Esophagus muscularis mucosa (tissue), 4 donors: ENCODE measurements around the gene TMEM44. TPM values are rescaled to one million over a fixed set of nuclear protein-coding genes. Genes with fewer than 3 reads are reported as not detected.

ENCODE experiments used
- DNase-seq: peaks from one replicate; pipeline ENCODE4 v3.0.0-alpha.2; 2017; ENCODE audit errors: extremely low spot score
- H3K27ac ChIP-seq, 4 donors: fragments of 200-600 bp; sonication (generic); replicated peaks in 1 of 4; 1 replicate in 3 of 4; 2 replicates in 1 of 4; pipeline ENCODE4 v1.5.1; 2016 to 2019; ENCODE audit warnings: mild to moderate bottlenecking in 1 of 4
- H3K27me3 ChIP-seq, 4 donors: fragments of 200-600 bp; sonication (generic); one replicate each; pipeline versions ENCODE4 v1.5.1 to v1.6.0; 2016 to 2019
- H3K36me3 ChIP-seq, 4 donors: fragments of 200-600 bp; sonication (generic); one replicate each; pipeline ENCODE4 v1.5.1; 2016 to 2019
- H3K4me1 ChIP-seq, 4 donors: fragments of 200-600 bp; sonication (generic); one replicate each; pipeline ENCODE4 v1.5.1; 2016 to 2019
- H3K4me3 ChIP-seq, 4 donors: fragments of 200-600 bp; sonication (generic); 1 replicate in 2 of 4; 2 replicates in 2 of 4; pipeline ENCODE4 v1.5.1; 2016 to 2019; ENCODE audit warnings: mild to moderate bottlenecking in 4 of 4, moderate library complexity in 1 of 4
- H3K9me3 ChIP-seq, 4 donors: fragments of 200-600 bp; sonication (generic); 1 replicate in 3 of 4; 2 replicates in 1 of 4; pipeline ENCODE4 v1.5.1; 2016 to 2019
- EP300 ChIP-seq: sonication (generic); formaldehyde crosslinking; IDR thresholded peaks from one replicate; pipeline ENCODE4 v1.6.1; 2017; ENCODE audit warnings: antibody characterized with exemption
- POLR2A ChIP-seq: fragments of 450-650 bp; IDR thresholded peaks from one replicate; pipeline ENCODE4 v1.6.1; 2017; ENCODE audit warnings: antibody characterized with exemption, moderate library complexity, mild to moderate bottlenecking, low read depth
- POLR2AphosphoS5 ChIP-seq, 2 donors: sonication (generic); formaldehyde crosslinking; IDR thresholded peaks; one replicate each; pipeline ENCODE4 v1.6.1; 2017; ENCODE audit warnings: antibody characterized with exemption in 2 of 2
- WGBS: methylation state at CpG from one replicate; pipeline ENCODE4 v1.1.5; 2018; 5-methylcytosine and 5-hydroxymethylcytosine counted together
- intact Hi-C: fragments of 100-400 bp; cut with DNase I; formaldehyde crosslinking; loops from one replicate; pipeline ENCODE4 v1.15.1; 2023
- total RNA-seq, 4 donors: library from RNA; depleted of rRNA; stranded (reverse); fragments of >200 nt; gene quantifications; one replicate each; pipeline versions ENCODE4 v1.1.0 to v1.2.1, GENCODE V29; 2016
- TF ChIP-seq, protein P1 (sequence below), 3 experiments: fragments of 200-600 bp in 2 of 3; fragments of 450-650 bp in 1 of 3; sonication (generic) in 2 of 3; IDR thresholded peaks; one replicate each; pipeline ENCODE4 v1.5.1; 2017 to 2019; ENCODE audit warnings: antibody characterized with exemption in 3 of 3, mild to moderate bottlenecking in 2 of 3, moderate library complexity in 1 of 3

The TMEM44 gene
- total RNA-seq, 4 donors from 2014 or later: 3.3 to 10.8 (median 9.3) TPM

GRCh38 chr3:194620196-194620595 lies 13.0 kb downstream of the TMEM44 start:
- H3K27ac ChIP-seq: no peak overlapping the region
- no peaks in the 10 kb centered on the region for H3K4me1 ChIP-seq
- no peaks in the 10 kb centered on the region for H3K27me3 ChIP-seq
- no peak for DNase-seq
- WGBS: 91% methylated on average over 7 of the region's 7 CpGs
- no peaks in the 10 kb centered on the region for H3K9me3 ChIP-seq
- no peak overlapping the region for H3K4me3 ChIP-seq
- TF ChIP-seq POLR2A: no peak
- TF ChIP-seq, protein P1, sequence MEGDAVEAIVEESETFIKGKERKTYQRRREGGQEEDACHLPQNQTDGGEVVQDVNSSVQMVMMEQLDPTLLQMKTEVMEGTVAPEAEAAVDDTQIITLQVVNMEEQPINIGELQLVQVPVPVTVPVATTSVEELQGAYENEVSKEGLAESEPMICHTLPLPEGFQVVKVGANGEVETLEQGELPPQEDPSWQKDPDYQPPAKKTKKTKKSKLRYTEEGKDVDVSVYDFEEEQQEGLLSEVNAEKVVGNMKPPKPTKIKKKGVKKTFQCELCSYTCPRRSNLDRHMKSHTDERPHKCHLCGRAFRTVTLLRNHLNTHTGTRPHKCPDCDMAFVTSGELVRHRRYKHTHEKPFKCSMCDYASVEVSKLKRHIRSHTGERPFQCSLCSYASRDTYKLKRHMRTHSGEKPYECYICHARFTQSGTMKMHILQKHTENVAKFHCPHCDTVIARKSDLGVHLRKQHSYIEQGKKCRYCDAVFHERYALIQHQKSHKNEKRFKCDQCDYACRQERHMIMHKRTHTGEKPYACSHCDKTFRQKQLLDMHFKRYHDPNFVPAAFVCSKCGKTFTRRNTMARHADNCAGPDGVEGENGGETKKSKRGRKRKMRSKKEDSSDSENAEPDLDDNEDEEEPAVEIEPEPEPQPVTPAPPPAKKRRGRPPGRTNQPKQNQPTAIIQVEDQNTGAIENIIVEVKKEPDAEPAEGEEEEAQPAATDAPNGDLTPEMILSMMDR (IDR thresholded peaks at IDR 0.05): no peak
- peaks cover 0 to 43% (median 13%) of the 10 kb centered on the region in 4 donors for H3K36me3 ChIP-seq
- intact Hi-C loops: no loop called here

GRCh38 chr3:194619741-194620140 lies 13.5 kb downstream of the TMEM44 start:
- Histone ChIP-seq H3K36me3 (peaks cover 0 to 43% (median 11%) of the 10 kb centered on the region in 4 donors), H3K27ac (no peak overlapping the region), H3K27me3 (no peaks in the 10 kb centered on the region), H3K9me3 (no peaks in the 10 kb centered on the region), H3K4me1 (no peaks in the 10 kb centered on the region), H3K4me3 (no peak overlapping the region)
- TF ChIP-seq POLR2A (no peak), POLR2AphosphoS5 (IDR thresholded peaks at IDR 0.05) (no peak), EP300 (no peak)
- TF ChIP-seq, protein P1 (IDR thresholded peaks at IDR 0.05): no peak
- intact Hi-C loops: no loop called here
- WGBS: 96% methylated on average over 7 of the region's 9 CpGs
- DNase-seq: no peak

DNA sequence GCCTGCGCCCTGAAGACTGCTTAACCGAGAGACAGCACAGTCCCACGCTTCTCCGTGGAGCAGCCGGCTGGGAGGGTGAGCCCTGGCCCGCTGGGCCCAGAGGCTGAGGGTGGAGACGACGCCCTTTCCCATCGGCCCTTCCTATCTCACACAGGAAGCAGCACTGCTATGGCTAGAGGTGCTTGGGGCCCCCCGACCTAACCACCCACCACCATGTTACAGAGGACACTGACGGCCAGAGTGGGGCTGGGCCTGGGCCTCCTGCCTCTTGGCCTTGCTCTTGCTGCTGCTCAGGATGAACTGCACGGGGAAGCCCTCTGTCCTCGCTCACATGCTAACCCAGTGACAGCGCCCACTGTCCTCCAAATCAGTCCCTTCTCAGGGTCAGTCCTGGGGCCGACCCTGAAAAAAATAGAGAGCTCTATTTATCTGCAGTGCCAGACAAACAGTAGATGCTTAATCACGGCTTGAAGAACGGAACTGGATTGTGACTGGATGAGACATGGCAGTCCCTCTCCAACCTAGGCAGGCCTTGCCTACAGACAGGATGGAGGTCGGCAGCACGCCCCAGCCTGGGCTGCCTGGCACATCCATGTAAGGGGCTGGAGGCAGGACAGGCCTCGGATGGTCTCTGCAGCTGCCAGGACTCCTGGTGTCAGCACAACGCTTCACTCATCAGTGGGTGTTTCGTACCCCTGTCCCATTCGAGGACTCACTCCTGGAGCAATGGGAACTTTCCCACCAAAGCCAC lies 14.2 kb downstream of the TMEM44 start:
- Histone ChIP-seq H3K36me3 (peaks cover 0 to 43% (median 8%) of the 10 kb centered on the region in 4 donors), H3K4me1 (no peaks in the 10 kb centered on the region), H3K9me3 (no peaks in the 10 kb centered on the region), H3K27me3 (no peaks in the 10 kb centered on the region), H3K27ac (no peak overlapping the region), H3K4me3 (no peak overlapping the region)
- WGBS: 84% methylated on average over 21 of the region's 23 CpGs
- TF ChIP-seq EP300 (no peak), POLR2A (no peak), POLR2AphosphoS5 (IDR thresholded peaks at IDR 0.05) (no peak)
- TF ChIP-seq, protein P1 (IDR thresholded peaks at IDR 0.05): no peak
- DNase-seq: no peak
- intact Hi-C loops: no loop called here

DNA sequence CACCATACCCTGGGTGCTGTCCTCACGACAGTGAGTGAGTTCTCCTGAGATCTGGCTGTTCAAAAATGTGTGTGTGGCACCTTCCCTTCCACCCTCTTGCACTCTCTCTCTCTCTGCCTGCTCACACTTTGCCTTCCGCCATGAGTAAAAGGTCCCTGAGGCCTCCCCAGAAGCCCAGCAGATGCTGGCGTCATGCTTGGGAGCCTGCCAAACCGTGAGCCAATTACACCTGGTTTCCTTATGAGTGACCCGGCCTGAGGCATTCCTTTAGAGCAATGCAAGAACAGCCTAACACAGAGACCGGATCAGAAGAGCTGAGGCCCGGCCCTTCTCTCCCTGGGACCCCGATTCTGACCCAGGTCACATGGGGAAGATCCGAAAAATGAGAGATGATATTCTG lies 15.4 kb downstream of the TMEM44 start:
- Histone ChIP-seq H3K27ac (no peak overlapping the region), H3K4me3 (no peak overlapping the region), H3K4me1 (no peaks in the 10 kb centered on the region), H3K36me3 (peaks cover 0 to 35% (median 6%) of the 10 kb centered on the region in 4 donors), H3K9me3 (no peaks in the 10 kb centered on the region), H3K27me3 (no peaks in the 10 kb centered on the region)
- intact Hi-C loops: no loop called here
- WGBS: 92% methylated on average over 9 of the region's 9 CpGs
- no peak for DNase-seq
- TF ChIP-seq, protein P1 (IDR thresholded peaks at IDR 0.05): no peak
- TF ChIP-seq POLR2AphosphoS5 (IDR thresholded peaks at IDR 0.05) (no peak), EP300 (no peak), POLR2A (no peak)
